PC-3 (cell line): ENCODE data around the gene PRPF6.

Experiments used
- EZH2 ChIP-seq: fragments of 300-600 bp; sonication (generic); IDR thresholded peaks from one replicate; pipeline ENCODE4 v1.6.1; 2017; ENCODE audit warnings: antibody characterized with exemption, mild to moderate bottlenecking, low read length; ENCODE audit not compliant: unreplicated experiment
- EZH2phosphoT487 ChIP-seq: fragments of 300-600 bp; sonication (generic); IDR thresholded peaks from 2 replicates; pipeline ENCODE4 v1.6.1; 2018; ENCODE audit warnings: mild to moderate bottlenecking, antibody characterized with exemption, low read length, borderline replicate concordance
- TF ChIP-seq, protein P1 (sequence below): fragments of 300-600 bp; sonication (generic); conservative IDR thresholded peaks from 2 replicates; pipeline ENCODE4 v1.5.1; 2017; ENCODE audit warnings: antibody characterized with exemption, low read depth, mild to moderate bottlenecking, low read length

DNA sequence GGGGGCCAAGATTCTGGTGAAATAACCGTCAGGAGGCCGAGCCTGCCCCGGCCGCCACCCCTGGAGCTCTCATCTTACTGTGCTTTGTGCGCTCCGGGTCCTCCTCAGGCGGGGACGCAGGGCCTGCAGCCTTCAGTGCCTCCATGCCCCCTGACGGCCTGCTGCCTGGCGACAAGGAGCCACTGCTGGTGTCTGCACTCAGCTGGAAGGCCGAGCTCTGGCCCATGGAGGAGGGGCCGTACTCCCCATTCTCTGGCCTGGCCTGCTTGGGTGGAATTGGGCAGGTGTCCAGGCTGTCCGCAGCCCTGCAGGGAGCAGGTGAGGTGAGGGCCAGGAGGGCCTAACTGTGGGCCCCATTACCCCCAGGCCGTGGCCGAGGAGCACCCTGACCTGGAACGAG is 16.5 kb upstream of the PRPF6 start:
- TF ChIP-seq, protein P1, sequence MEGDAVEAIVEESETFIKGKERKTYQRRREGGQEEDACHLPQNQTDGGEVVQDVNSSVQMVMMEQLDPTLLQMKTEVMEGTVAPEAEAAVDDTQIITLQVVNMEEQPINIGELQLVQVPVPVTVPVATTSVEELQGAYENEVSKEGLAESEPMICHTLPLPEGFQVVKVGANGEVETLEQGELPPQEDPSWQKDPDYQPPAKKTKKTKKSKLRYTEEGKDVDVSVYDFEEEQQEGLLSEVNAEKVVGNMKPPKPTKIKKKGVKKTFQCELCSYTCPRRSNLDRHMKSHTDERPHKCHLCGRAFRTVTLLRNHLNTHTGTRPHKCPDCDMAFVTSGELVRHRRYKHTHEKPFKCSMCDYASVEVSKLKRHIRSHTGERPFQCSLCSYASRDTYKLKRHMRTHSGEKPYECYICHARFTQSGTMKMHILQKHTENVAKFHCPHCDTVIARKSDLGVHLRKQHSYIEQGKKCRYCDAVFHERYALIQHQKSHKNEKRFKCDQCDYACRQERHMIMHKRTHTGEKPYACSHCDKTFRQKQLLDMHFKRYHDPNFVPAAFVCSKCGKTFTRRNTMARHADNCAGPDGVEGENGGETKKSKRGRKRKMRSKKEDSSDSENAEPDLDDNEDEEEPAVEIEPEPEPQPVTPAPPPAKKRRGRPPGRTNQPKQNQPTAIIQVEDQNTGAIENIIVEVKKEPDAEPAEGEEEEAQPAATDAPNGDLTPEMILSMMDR: no peak
- TF ChIP-seq EZH2phosphoT487 (no peak), EZH2 (no peak)
